SKM-1 (cell line): Measurements from ENCODE around the gene GNS.
"Not testable (repeated sequence)": the region's sequence is repeated elsewhere in the genome, so short reads cannot be mapped to it uniquely, and the experiment has no call there.

Source experiments
- DNase-seq: peaks from one replicate; lab custom pipeline; 2025; ENCODE audit not compliant: unreplicated experiment; lab: John Stamatoyannopoulos, UW

GNS gene

DNA sequence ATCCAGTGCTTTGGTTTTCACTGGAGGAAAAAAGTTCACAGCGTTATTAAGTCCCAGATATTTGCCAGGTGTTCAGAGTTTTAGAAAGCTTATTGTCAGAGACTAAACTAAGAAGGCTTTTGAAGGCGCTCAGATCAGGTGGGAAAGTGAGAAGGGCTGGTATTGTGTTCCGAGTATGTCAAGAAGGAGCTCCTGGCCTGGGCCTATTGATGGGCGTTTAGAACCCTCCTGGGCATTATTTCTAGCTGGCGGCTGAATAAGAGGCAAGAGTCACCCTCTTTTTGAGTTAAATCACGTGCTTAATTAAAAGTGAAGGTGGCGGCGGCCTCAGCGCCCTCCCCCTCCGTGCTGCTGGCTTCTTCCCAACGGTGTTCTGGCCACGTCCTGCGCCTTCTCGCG, 20.9 kb upstream of the GNS start:
- DNase-seq, result no peak

DNA sequence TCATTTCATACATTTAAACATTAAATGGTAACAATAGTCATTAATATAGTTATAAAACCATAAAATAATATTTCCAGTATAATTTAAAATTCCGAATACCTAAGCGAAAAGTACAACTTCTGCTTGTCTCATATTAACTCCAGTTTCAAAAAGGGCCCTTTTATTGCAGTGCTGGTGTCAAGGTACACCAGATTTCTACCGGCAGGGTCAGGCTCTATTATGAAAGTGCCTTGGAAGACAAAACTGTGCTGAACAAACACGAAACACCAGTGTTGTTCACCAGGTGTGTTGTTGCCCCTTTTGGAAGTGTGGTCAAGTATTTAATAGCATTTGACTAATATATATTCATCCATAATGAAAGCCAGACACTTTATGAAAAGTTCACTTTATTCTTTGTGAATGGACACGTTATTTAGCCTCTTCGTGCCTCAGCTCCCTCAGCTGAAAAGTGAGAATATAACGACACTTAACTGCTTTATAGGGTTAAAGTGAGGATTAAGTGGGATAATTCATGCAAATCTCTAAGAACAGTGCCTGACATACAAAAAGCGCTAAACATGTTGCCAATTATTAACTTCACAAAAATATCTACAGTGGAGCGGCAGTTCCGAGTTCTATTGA, 20.3 kb upstream of the GNS start:
- DNase-seq, result no peak

DNA sequence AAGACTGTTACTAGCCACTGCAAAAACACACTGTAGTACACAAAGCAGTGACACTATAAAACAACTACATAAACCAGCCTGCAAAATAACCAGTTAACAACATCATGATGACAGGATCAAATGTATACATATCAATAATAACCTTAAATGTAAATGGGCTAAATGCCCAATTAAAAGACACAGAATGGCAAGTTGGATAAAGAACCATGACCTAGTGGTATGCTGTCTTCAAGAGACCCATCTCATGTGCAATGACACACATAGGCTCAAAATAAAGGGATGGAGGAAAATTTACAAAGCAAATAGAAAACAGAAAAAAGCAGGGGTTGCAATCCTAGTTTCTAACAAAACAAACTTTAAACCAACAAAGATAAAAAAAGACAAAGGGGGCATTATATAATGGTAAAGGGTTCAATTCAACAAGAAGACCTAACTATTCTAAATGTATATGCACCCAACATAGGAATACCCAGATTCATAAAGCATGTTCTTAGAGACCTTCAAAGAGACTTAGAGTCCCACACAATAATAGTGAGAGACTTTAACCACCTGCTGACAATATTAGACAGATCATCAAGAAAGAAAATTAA, 16.0 kb upstream of the GNS start:
- DNase-seq, result not testable (repeated sequence)

DNA sequence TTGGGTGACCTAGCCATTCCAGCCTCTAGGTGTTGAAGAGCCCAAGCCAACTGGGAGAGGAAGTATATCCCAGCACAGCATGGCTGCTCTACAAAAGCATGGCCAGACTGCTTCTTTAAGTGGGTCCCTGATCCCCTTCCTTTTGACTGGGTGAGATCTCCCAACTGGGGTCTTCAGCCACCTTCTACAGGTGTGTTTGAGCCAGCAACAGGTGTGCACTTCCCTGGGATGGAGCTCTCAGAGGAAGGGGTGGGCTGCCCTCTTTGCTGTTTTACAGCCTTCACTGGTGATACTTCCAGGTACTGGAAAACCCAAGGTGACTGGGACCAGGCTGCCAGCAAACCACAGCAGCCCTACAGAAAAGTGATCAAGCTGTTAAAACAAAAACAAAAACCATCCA, 14.2 kb upstream of the GNS start:
- no peak for DNase-seq

DNA sequence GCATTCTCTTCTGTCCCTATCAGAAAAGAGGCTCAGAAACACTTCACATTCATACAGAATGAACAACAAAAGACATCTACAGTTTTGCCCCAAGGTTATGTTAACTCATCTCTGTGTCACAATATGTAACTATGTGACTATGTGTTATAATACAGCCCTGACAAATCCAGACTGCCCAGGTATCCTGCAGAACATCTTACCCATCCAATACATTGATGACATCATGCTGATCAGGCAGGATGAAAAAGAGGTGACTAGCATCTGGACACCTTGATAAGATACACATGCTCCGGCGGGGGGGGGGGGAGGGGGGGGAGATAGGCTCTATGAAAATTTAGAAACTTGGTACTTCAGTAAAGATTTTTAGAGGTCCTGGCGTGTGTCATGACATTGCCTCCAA, 8.3 kb upstream of the GNS start:
- DNase-seq, result no peak

DNA sequence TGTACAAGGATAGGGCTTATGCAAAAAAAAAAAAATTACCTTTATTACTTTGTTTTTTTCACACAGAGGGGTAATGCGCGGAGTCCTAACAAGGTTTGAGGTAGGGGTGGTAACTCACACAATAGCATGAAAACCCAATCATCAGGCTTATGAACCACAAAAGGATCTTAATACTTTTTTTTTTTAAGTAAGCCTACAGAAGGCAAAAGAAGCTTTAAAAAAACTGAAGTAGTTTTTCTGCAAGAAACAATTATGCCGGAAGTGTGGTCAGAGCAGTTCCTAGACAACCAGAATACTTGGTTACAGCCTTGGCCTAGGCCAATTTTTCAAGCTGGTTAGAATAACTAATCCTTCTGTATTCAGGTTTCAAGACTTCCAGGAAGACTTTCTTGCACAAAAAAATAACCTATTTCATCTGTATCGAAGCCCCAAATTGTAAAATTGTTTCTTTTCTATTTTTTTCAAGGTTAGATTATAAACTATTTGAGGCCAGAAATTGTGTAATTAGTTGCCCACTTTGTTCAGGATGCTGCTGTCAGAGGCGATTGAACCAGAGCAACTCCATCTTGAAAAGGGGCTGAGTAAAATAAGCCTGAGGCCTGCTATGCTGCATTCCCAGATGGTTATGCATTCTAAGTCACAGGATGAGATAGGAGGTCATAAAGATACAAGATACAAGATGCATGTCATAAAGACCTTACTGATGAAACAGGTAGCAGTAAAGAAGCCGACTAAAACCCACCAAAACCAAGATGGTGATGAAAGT, 1.8 kb upstream of the GNS start:
- no peak for DNase-seq

DNA sequence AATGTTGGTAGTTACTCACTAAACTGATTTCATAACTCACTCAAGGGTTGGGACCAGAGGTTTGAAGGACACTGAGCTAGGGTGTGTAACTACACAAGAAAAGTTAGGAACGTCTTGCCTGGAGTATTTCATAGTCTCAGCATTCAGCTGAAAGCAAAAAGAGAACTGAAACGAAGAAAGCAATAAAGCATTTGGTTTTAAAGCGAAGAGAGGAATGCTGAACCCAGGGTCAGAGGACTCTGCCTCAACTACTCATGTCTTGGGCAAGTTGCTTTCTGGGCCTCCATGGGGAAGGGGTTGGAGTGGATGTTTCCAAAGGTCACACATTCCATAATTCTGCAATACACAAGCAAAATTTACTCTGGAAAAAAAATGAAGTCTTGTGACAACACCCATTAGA, 1.4 kb downstream of the GNS start:
- no peak for DNase-seq

DNA sequence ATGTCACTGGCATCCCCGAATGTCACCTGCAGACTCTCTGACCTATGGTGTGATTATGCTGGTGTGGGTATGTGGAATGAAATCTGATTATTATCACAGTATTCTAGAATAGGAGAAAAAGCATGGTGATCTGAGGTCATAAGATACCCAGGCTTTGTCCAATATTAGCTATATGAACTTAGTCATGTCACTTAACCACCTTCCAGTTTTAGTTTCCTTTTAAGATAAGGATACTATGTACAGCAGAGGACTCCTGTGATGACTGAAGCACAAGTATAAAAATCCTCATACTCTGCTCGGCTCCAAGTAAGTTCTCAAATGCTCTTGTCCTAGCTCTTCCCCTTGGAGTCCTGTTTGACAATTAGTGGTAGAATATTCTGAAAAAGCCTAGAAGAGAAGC, 2.8 kb downstream of the GNS start:
- DNase-seq, result no peak

DNA sequence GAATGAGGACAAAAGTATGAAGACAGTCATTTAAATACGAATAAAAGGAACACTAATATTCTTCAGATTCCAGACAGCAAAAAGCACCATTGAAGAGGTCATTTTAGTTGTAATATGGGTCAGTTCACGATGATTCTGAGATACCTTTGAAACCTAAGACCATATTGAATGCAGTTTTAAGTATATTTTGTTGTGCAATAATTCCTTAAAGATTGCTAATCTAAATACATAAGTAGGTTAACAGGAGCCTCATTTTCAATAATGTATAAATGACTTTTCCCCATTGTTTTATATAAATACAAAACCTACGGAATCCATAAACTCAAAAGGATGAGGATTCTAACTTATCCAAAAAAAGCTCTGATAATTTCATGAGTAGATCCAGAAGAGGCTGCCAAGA, 5.8 kb downstream of the GNS start:
- DNase-seq, result no peak

DNA sequence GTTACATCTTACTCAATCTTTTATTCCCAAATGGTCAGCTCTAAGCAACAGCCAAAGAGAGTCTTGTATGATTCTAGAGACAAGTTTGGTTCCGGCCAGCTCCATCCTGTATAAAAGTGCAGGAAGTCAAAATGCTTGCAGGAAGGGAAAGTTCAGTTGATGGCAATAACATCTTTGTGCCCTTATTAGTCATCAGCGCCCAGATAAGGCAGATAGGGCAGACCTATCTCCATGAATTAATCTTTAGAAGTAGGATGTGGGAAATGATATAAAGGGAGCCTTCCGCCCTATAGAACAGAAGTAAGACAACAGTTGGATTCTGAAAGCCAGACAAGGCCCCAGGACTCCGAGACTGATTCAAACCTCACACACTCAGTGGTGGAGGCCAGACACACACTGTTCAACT, 6.4 kb downstream of the GNS start:
- no peak for DNase-seq

DNA sequence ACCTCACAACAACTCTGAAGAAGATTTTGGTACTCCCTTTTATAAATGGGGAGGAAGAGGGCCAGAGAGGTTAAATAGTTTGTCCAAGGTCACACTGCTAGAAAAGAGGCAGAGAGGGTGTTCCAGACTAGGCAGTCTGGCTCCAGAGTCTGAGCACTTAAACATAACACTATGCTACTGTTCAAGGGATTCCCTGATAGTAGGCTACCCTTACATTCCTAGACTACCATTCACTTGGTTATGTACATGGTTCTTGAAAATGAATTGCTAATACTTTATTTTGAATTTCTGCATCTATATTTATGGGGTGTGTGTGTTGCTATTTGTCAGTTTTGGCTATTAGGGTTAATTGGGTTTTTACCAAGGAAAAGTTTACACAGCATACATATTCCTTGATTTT, 7.2 kb downstream of the GNS start:
- DNase-seq, result no peak

DNA sequence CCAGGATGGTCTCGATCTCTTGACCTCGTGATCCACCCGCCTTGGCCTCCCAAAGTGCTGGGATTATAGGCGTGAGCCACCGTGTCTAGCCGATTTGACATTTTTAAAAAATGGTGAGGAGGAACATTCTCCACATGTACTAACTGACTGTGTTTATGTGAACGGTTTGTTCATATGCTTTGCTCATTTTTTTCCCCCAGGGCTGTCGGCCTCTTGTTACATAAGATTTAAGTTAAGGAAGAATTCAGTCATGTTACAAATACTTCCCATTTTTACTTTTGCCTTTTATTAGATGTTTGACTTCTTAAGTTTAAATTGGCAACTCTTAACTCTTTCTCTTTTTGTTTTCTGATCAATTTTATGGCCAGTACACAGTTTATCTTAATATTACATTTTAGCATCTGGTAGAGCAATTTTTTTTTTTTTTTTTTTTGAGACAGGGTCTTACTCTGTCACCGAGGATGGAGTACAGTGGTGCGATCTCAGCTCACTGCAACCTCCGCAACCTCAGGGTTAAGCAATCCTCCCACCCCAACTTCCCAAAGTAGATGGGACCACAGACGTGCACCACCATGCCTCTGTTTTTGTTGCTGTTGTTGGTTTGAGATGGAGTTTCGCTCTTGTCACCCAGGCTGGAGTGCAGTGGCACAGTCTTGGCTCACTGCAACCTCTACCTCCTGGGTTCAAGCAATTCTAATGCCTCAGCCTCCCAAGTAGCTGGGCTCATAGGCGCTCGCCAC, 9.6 kb downstream of the GNS start:
- peak; percentile 31 for DNase-seq

DNA sequence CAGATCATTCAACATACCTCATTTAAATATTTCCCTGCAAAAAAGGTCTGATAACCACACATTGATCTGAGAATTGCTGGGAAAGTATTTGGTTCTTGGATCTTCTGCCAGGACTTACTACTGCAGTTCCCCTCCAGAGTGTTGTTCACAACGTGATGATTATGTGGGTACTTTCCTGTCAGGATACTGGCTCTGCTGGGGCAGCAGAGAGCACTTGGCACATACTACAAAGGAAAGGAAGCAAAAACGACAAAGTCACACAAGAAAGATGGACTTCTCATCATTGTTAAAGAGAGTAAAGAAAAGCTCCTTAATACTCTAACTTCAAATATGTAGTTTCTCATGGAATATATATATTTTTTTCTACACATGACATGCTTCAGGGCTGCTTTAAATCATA, 11.5 kb downstream of the GNS start:
- DNase-seq, result no peak

DNA sequence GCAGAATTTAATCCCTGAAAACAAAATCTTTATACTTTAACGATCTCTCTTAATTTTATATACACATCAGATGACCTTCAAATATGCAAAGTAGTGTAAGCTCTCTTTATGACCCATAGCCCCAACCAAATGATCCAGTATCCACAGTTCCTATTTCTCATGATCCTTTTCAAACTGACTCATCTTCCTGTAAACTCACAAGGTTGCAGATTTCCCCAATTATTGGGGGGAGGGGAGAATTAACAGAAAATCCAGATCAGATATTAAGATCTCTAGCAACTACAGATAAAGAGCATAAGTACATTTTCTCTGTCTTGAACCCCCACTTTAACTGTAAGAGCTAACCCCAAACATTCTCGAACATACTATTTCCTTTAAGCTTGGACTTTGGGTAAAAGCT, 12.5 kb downstream of the GNS start:
- no peak for DNase-seq

DNA sequence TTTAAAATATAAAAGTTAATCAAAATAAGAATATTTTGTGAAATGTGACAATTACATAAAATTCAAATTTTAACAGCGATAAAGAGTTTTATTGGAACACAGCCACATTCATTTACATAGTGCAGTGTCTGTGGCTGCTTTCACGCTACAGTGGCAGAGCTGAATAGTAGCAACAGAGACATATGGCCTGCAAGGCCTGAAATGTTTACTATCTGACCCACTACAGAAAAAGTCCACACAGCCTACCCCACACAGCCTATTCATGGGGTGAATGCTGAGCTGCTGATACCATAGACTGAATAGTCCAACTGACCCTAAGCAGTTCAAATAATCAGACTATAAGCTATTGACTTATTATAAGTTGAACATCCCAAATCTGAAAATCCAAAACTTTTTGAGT, 13.2 kb downstream of the GNS start:
- no peak for DNase-seq

DNA sequence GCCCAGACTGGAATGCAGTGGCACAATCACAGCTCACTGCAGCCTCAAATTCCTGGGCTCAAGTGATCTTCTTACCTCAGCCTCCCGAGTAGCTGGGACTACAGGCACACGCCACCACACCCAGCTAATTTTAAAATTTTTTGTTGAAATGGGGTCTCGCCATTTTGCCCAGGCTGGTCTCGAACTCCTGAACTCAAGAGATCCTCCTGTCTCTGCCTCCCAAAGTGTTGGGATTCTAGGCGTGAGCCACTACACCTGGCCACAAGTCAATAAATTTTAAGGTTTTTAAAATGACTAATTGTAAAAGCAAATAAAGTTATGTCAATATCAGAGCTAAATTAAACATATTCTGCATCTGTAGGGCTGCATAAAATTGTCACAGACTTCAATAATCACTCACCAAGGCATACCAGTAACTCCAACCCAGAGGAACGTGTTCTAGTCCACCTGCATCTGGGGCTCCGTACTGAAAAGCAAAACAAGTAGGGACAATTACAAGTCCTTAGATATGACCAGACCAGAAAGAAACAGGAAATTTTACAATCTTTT, 13.9 kb downstream of the GNS start:
- no peak for DNase-seq

DNA sequence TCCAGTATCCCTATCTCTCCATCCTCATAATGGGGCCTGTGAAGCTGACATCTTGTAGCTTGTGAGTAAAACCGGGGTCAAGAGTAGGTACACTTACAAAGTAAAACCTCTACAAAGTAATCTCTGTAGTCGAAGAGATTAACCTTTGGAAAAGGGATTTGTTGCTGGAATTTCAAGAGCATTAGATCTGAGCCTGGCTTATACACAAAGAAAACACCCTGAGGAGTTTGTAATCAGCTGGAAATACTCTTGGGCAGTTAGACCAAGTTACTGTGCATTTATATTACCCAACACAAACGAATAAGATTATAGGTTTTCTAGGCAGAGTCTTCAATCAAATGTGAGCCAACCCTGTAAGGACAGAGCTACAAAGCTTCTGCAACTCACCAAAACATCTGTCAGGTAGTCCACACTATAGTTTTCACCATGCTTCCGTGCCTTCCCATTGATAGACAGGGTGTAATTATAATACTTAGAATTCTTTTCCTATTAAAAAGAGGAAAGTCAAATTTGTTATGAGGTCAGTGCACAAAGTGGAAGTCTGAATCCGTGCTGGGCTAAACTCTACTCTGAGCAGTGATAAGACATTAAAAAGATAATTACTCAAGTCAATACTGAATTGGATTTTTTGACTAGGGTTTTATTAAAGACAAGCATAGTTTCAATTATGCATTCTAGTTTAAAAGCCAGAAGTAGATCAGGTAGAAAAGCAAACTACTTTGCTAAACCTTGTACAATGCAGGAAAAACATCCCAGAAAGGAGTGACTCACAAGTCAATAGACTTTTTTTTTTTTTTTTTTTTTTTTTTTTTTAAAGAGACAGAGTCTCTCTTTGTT, 14.6 kb downstream of the GNS start:
- no peak for DNase-seq

DNA sequence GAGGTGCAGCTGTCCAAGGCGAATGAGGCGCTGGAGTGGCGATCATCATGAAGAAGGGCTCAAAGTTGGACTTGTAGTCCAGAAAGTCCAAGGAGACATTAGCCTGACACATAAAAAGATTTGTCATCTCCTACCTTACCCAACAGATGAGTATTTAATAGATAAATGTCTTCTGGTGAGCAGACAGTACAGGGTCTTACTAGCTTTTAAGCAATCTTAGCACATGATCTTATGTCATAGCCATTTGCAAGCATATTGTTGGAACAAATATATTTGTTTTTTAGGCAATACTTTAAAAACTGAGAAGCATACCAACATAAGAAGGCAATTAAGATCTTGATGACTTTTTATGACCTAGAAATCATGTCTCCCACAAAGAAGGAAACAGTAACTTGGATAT, 16.0 kb downstream of the GNS start:
- DNase-seq, result no peak

DNA sequence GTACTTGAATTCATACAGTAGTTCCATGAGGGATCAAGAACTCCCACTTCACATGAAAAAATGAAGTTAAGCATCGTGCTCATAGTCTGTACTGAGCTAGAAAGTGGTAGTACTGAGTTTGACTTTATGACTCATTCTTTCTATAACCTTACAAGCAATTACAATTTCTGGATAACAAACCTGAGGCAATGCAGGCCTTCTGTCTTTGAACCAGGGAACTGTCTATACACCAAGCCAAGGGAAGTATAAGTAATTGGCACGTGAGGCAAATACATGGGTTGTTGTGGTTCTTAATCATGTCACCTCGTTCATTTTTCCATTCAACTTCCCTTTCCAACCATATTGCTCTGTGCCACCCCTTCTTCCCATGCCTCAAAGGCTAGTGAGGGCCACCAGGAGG, 16.8 kb downstream of the GNS start:
- no peak for DNase-seq

DNA sequence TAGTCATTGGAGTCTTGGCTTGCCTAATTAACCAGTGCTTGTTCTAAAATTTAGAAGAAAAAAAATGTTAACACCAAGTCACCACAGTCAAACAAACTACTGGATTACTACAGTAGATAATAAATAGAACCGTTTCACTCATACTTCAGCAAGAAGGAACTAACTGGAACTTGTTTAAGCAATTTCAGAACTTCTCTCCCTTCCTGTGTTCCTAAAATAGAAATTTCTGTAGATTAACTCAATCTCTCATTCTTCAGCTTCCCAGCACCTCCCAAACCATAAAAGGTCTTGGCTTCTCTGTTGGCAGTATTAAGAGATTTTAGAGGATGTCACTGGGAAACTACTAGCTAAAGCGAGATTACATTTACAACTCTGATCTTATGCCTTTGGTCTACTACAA, 18.6 kb downstream of the GNS start:
- DNase-seq, result no peak

DNA sequence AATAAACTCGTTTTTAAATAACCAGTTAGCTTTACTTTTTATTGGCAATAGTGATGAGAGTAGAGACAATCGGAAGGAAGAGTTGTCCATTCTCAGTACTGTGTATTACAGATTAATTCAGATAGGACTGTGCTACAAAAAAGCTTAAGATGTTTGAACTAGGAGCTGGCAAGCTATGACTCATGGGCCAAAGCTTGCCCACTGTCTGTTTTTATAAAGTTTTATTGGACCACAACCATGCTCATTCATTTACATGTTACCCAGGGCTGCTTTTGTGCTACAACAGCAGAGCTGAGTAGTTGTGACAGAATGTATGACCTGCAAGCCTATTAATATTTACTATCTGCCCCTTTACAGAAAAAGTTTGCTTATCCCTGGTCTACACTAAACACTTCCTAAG, 19.4 kb downstream of the GNS start:
- no peak for DNase-seq
